ENCODE results near the gene SMAD1.
"Not testable (repeated sequence)": the region's sequence is repeated elsewhere in the genome, so short reads cannot be mapped to it uniquely, and the experiment has no call there.

The SMAD1 gene

DNA sequence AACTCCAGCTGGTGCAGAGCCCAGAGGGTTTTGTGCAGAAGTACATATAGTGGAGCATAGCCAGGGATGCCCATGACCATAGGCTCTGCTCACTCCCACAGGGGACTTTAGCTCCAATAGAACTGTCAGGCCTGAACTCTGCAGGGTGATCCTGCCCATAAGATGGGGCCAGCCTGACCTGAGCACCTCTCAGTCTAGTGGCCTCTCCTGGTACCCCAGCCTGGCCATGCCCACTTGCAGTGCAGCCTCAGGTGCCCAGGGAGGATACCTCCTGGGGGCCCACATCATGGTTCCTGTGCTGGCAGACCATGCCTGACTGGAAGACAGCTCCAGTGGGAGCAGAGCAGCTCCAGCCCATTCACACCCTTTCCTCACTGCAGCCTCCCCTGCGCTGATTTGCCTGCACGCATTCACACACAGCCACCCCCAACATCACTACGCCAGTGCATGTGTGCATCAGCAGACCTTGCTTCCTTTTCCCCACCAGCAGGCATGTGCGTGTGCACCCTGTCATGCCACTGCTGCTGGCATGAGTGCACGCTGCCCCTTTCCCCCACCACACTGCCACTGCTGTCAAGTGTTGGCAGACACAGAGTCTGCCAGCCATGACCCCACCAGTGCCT is 84.5 kb downstream of the SMAD1 start:
- FAIRE-seq, result no peak

DNA sequence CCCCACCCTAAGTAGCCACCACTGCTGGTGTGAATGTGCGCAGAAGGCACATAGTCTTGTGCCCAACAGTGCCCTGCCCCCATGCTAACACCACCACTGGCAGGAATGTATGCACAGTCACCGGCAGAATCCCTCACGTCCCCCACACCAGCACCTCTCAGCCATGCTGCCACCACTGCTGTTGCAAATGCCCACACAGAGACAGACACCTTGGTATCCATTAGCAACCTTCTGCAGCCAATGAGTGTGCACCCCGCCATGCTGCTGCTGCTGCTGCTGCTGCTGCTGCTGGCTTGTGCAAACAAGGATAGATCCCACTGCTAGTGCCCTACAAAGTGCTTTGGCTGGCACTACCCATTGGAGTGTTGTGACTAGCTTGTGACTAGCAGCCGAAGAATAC is 85.1 kb downstream of the SMAD1 start:
- no peak for FAIRE-seq

DNA sequence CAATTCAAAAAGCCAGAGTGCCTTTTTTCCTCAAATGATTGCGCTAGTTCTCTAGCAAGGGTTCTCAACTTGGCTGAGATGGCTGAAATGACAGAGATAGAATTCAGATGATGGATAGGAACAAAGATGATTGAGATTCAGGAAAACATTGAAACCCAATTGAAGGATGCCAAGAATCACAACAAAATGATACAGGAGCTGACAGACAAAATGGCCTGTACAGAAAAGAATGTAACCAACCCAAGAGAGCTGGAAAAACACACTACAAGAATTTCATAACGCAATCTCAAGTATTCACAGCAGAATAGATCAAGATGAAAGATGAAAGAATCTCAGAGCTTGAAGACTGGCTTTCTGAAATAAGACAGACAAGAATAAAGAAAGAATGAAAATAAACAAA is 85.9 kb downstream of the SMAD1 start:
- FAIRE-seq, result no peak

DNA sequence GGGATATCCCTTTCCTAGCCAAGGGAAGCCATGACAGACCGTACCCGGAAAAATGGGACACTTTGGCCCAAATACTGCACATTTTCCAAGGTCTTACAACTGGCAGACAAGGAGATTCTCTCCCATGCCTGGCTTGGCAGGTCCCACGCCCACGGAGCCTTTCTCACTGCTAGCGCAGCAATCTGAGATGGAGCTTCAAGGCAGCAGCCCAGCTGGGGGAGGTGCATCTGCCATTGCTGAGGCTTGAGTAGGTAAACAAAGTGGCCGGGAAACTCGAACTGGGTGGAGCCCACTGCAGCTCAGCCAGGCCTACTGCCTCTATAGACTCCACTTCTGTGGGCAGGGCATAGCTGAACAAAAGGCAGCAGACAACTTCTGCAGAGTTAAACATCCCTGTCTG is 92.9 kb downstream of the SMAD1 start:
- FAIRE-seq, result not testable (repeated sequence)

DNA sequence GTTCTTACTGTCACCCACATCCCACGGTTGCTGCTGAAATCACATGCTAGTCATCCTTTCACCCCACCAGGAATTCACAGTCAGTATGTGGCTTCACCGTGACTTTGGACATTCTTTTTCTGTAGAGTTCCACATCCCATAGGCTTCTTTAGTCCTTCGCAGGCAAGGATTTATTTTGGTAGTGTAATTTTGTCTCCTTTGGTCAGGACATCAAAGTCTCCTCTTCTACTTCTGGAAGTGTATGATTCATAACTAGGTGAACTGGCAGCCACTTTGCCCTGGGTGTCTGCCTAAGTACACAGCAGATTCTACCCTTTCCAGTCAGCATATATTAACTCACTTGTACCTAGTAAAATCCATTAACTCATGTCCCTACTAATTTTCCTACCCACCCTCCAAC is 99.3 kb downstream of the SMAD1 start:
- FAIRE-seq, result no peak

DNA sequence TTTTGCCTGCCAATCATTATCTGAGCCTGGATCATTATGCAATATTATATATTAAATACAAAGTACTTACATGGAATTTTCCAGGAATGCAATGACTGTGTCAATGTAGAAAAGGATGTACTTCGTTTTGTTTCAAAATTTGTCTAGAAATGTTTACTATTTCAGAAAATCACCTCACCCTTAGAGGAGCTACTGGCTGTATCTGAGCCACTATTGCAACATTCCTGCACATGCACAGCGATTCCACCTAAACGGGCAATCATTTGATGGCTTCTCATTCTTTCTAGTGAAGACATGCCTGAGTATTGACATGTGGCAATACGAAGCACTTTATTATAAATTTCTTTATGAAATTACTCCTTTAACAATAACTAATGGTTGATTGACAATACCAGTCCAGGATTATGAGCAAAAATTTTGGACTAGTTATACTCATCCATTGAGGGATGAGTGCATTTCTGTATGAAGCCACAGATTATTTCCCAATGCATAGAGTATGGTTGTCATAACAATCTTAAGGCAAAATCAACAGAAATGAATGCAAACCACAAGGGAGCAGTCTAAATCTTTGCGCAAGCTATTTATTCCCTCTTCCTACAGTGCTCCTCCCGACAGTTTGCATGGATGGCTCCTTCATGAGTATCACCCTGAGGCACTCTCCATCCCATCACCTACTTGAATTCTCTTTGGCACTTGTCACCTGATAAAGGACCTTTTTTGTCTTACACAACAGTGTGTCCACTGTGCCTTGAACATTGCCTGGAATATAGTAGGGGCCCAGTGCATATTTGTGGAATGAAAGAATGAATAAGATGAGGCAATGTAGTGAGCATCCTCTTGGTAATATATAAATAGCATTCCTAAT is 101.8 kb downstream of the SMAD1 start:
- FAIRE-seq, result no peak

DNA sequence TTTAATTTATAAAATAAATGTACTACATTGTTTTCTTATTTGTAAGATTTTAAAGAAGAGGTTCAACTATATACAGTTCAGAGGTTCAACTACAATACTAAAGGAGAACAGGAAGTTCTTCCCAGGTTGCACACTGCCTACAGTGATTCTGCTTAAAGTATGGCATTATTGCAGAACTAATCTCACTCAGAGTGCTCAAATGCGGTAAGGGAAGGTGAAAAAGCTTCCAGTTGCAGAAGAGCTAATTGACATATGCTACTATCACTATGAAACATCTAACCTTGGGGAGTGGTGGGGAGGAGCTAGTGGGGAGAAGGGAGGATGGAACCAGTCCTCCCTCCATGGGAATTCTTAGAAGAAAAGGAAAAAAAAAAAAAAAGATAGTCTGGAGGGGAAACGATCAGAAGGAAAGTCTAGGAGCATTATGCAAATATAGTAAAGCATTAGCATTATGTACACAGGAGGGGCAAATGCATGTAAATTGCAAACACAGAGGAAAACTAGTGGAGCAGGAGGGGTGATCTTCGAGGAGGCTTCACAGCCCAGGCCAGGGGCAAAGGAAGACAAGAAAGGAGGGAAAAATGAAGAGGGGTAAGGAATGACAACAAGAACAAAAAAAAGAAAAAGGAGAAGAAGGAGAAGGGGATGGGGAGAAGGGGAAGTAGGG is 105.6 kb downstream of the SMAD1 start:
- FAIRE-seq, result no peak

DNA sequence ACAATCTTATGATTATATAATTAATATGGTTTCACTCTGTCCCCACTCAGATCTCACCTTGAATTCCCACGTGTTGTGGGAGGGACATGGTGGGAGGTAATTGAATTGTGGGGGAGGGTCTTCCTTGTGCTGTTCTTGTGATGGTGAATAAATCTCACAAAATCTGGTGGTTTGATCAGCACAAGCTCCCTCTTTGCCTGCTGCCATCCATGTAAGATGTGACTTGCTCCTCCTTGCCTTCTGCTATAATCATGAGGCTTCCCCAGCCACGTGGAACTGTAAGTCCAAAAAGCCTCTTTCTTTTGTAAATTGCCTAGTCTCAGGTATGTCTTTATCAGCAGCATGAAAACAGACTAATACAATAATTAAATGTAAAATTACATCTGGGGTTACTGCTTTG is 107.7 kb downstream of the SMAD1 start:
- not testable (repeated sequence) for FAIRE-seq

DNA sequence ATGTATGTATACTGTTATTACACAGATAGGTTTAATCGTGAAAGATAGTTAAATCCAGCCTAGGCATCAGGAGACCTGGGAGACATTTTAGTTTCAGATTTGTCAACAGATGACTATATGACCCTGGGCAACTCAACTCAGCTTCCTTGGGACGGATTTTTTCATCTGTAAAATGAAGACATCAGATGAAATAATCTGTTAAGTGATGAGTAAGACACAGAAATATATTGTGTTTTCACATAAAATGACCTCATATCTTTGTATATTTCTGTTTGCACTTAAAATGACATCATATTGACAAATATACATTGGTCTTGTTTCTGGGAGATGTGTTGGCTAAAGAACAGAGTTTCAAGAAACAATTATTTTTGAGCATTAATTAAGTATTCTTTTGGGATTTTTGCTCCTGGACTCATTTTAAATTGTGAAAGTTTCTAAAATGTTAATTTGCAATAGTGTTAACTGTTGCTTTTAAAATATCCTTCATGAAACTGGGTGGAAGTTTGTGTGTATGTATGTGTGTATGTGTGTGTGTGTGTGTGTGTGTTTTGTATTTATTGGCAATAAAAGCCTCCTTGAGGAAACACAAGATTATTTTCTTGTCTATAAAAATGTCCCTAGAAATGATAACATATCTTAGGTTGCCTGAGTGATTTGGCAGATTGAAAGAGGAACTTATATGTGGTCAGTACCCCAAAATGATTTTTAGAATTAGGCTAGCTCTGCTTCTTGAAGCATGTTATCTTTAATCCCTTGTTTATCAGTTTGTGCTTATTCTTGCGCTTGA is 108.5 kb downstream of the SMAD1 start:
- no peak for FAIRE-seq

DNA sequence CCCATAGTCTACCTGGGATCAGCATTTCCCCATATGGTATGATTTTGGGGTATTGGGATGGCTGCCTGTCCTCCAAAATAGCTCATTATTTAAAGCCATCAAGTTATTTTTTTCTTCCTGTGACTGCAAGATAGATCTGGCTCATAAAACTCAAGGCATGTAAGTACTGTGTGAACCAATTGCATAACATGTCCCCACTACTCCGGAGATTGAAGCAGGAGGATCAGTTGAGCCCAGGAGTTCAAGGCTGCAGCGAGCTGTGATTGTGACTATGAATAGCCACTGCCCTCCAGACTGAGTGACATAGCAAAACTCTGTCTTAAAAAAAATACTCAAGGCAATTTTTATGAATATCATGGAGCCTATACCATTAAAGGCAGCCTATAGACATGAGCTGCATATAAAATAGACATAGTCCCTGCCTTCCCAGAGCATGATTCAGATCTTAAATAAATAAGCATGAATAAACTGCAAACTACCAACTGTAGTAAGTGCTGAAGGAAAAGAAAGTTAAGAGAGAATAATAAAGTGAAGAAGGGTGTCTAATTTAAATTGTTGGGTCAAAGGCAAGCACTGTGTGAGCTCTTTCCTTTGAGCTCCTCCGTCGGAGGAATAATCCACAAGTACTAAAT is 120.6 kb downstream of the SMAD1 start:
- FAIRE-seq, result no peak

DNA sequence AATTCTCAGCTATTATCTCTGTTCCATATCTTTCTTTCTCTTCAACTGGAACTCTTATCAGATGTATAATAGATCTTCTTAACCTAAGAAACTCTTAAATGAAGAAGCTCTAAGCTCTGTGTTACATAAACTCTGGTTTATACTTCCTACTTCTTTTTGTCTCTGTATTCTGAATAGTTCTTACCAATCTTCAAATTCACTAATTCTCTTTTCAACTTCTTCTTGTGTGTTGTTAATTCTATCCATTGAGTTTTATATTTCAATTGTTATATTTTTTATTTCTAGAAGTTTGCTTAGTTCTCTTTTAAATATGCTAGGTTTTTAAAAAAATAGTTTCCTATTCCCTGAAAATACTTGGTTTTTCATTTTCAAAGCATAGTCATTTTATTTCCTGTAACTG is 124.3 kb downstream of the SMAD1 start:
- no peak for FAIRE-seq
